ENCODE results near the gene SH3GL3.

SH3GL3 gene

GRCh38 chr15:83475551-83475950 lies 28.4 kb downstream of the SH3GL3 start:
- DNase-seq (ENCODE audit: low spot score), result no peak
- H3K4me3 ChIP-seq, result no peak overlapping the region
- no peak overlapping the region for H3K27ac ChIP-seq
- TF ChIP-seq CTCF (IDR thresholded peaks at IDR 0.05), result no peak

DNA sequence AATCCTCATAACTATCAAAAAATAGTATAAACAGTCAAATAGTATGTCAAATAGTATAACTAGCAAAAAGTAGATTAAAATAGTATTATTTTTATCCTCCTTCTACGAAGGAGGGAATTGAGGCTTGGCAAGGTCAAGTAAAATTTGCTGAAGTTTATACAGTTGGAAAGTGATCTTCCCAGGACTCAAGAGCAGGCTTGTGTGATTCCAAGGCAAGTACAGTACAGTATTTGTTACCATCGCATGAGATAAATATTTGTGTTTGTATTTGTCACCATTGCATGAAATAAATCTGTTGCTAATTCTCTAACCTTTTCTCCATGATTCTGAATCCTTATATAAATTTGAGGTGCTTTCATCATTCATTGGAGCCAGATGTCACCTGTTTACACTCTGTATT lies 28.9 kb downstream of the SH3GL3 start:
- no peak for TF ChIP-seq CTCF (IDR thresholded peaks at IDR 0.05)
- Histone ChIP-seq H3K27ac (no peak overlapping the region), H3K4me3 (no peak overlapping the region)
- no peak for DNase-seq (ENCODE audit: low spot score)

DNA sequence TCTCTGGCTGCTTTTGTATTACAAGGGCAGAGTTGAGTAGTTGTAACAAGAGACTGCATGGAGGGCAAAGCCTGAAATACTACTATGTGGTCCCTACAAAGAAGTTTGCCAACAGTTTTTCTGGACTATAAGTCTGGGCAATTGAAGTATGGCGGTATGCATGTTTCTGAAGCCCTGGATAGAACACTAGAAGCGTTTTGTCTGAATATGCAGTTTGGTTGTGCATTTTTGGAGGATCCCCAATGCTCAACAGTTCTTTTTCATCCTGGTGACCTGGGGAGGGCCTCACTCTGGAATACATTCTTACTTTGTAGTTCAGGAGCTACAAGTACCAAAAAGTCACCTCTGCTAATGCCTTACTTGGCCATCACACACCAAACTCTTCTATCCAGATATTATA lies 29.6 kb downstream of the SH3GL3 start:
- H3K27ac ChIP-seq, result no peak overlapping the region
- no peak overlapping the region for H3K4me3 ChIP-seq
- no peak for DNase-seq (ENCODE audit: low spot score)
- no peak for TF ChIP-seq CTCF (IDR thresholded peaks at IDR 0.05)

DNA sequence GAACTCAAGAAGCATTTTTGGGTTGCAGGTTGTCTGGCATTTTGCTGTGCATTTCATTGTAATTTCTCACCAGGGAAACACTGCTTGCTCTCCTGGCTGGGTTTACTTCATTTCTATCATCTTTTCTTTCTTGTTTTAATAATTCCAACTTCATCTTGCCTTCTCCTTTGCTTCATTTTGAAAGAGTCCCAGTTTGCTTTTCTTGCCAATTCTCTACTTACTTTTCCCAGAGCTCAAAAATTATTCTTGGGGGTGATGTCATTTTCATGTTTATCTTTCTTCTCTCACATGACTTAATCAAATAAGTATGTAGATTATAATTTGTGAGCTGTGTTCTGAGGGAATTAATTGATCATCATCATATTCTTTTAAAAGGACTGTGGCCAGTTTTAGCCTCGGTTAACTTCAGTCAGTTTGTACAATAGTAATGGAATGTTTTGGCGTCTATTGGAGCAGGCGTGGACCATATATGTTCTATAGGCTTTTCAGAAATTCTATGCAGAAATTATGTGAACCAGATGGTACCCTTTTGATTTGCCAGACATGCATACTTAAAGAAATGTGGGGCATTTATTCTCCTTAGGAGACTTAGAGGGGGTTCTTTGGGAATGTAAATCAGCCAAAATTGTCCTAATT lies 30.1 kb downstream of the SH3GL3 start:
- Histone ChIP-seq H3K27ac (no peak overlapping the region), H3K4me3 (no peak overlapping the region)
- no peak for TF ChIP-seq CTCF (IDR thresholded peaks at IDR 0.05)
- DNase-seq (ENCODE audit: low spot score), result no peak

- Histone ChIP-seq H3K4me3 (no peak overlapping the region), H3K27ac (no peak overlapping the region)
- TF ChIP-seq CTCF (IDR thresholded peaks at IDR 0.05), result no peak
- DNase-seq (ENCODE audit: low spot score), result no peak
Measured at GRCh38 chr15:83477808-83478537, 30.8 kb downstream of the SH3GL3 start.

GRCh38 chr15:83483612-83484011 lies 36.5 kb downstream of the SH3GL3 start:
- H3K27ac ChIP-seq, result no peak overlapping the region
- no peak overlapping the region for H3K4me3 ChIP-seq
- no peak for TF ChIP-seq CTCF (IDR thresholded peaks at IDR 0.05)
- DNase-seq (ENCODE audit: low spot score), result no peak

GRCh38 chr15:83484636-83485035 lies 37.5 kb downstream of the SH3GL3 start:
- H3K4me3 ChIP-seq, result no peak overlapping the region
- no peak for TF ChIP-seq CTCF (IDR thresholded peaks at IDR 0.05)
- H3K27ac ChIP-seq, result no peak overlapping the region
- no peak for DNase-seq (ENCODE audit: low spot score)

All from coronary artery (tissue), 2 donors.